ENCODE data around the gene ACTR3C. TPM values are rescaled to one million over a fixed set of nuclear protein-coding genes. Genes with fewer than 3 reads are reported as not detected.

The ACTR3C gene
- total and polyA plus RNA-seq, 4 donors: 6.8 to 34.2 (median 10.5) TPM

- Histone ChIP-seq H3K9me3 (ENCODE audit: control insufficient read depth in 4 of 4, insufficient read depth in 3 of 4, low read length in 3 of 4) (no peaks in the 10 kb centered on the region), H3K36me3 (ENCODE audit: control insufficient read depth in 4 of 4, insufficient read depth in 4 of 4, low read length in 4 of 4) (no peaks in the 10 kb centered on the region), H3K9ac (ENCODE audit: insufficient read depth in 1 of 2, low read length in 2 of 2) (no peak overlapping the region), H3K4me3 (no peak overlapping the region), H3K27me3 (ENCODE audit: control insufficient read depth in 3 of 3, insufficient read depth in 3 of 3, low read length in 2 of 3) (no peaks in the 10 kb centered on the region), H3K27ac (ENCODE audit: low read depth in 1 of 2, low read length in 1 of 2) (no peak overlapping the region), H3K4me1 (ENCODE audit: control insufficient read depth in 5 of 5, insufficient read depth in 5 of 5, low read length in 5 of 5) (peaks cover 0 to 3% (median 0%) of the 10 kb centered on the region in 5 donors)
- peak in 1 of 3 donors; percentile 24 for DNase-seq
- no peak for ATAC-seq (ENCODE audit: insufficient read depth, low FRiP score)
- no peak for TF ChIP-seq CTCF (IDR thresholded peaks at IDR 0.05; ENCODE audit: control extremely low read depth, extremely low read depth)
- 80 to 81% methylated on average over 5 of the region's 5 CpGs for whole genome bisulfite sequencing, 2 donors
Measured at GRCh38 chr7:150311711-150312110, 11.6 kb downstream of the ACTR3C start.

GRCh38 chr7:150311146-150311545, 12.2 kb downstream of the ACTR3C start:
- peaks cover 0 to 3% (median 0%) of the 10 kb centered on the region in 5 donors for H3K4me1 ChIP-seq (ENCODE audit: control insufficient read depth in 5 of 5, insufficient read depth in 5 of 5, low read length in 5 of 5)
- WGBS, 2 donors: 89 to 97% methylated on average over 4 of the region's 4 CpGs
- no peak for TF ChIP-seq CTCF (IDR thresholded peaks at IDR 0.05; ENCODE audit: control extremely low read depth, extremely low read depth)
- no peak overlapping the region for H3K27ac ChIP-seq (ENCODE audit: low read depth in 1 of 2, low read length in 1 of 2)
- no peaks in the 10 kb centered on the region for H3K27me3 ChIP-seq (ENCODE audit: control insufficient read depth in 3 of 3, insufficient read depth in 3 of 3, low read length in 2 of 3)
- DNase-seq (no peak), ATAC-seq (ENCODE audit: insufficient read depth, low FRiP score) (no peak)
- H3K4me3 ChIP-seq: no peak overlapping the region
- H3K9me3 ChIP-seq (ENCODE audit: control insufficient read depth in 4 of 4, insufficient read depth in 3 of 4, low read length in 3 of 4): no peaks in the 10 kb centered on the region
- no peak overlapping the region for H3K9ac ChIP-seq (ENCODE audit: insufficient read depth in 1 of 2, low read length in 2 of 2)
- H3K36me3 ChIP-seq (ENCODE audit: control insufficient read depth in 4 of 4, insufficient read depth in 4 of 4, low read length in 4 of 4): no peaks in the 10 kb centered on the region

GRCh38 chr7:150308575-150308974, 14.8 kb downstream of the ACTR3C start:
- Histone ChIP-seq H3K9ac (ENCODE audit: insufficient read depth in 1 of 2, low read length in 2 of 2) (no peak overlapping the region), H3K4me3 (no peak overlapping the region), H3K4me1 (ENCODE audit: control insufficient read depth in 5 of 5, insufficient read depth in 5 of 5, low read length in 5 of 5) (peaks cover 0 to 6% (median 0%) of the 10 kb centered on the region in 5 donors), H3K9me3 (ENCODE audit: control insufficient read depth in 4 of 4, insufficient read depth in 3 of 4, low read length in 3 of 4) (no peaks in the 10 kb centered on the region), H3K27ac (ENCODE audit: low read depth in 1 of 2, low read length in 1 of 2) (no peak overlapping the region), H3K27me3 (ENCODE audit: control insufficient read depth in 3 of 3, insufficient read depth in 3 of 3, low read length in 2 of 3) (no peaks in the 10 kb centered on the region), H3K36me3 (ENCODE audit: control insufficient read depth in 4 of 4, insufficient read depth in 4 of 4, low read length in 4 of 4) (no peaks in the 10 kb centered on the region)
- no peak for DNase-seq
- no peak for ATAC-seq (ENCODE audit: insufficient read depth, low FRiP score)
- TF ChIP-seq CTCF (IDR thresholded peaks at IDR 0.05; ENCODE audit: control extremely low read depth, extremely low read depth): no peak

GRCh38 chr7:150307904-150308303, 15.4 kb downstream of the ACTR3C start:
- Histone ChIP-seq H3K36me3 (ENCODE audit: control insufficient read depth in 4 of 4, insufficient read depth in 4 of 4, low read length in 4 of 4) (no peaks in the 10 kb centered on the region), H3K4me3 (no peak overlapping the region), H3K4me1 (ENCODE audit: control insufficient read depth in 5 of 5, insufficient read depth in 5 of 5, low read length in 5 of 5) (peaks cover 0 to 6% (median 0%) of the 10 kb centered on the region in 5 donors), H3K27me3 (ENCODE audit: control insufficient read depth in 3 of 3, insufficient read depth in 3 of 3, low read length in 2 of 3) (no peaks in the 10 kb centered on the region), H3K9me3 (ENCODE audit: control insufficient read depth in 4 of 4, insufficient read depth in 3 of 4, low read length in 3 of 4) (no peaks in the 10 kb centered on the region), H3K9ac (ENCODE audit: insufficient read depth in 1 of 2, low read length in 2 of 2) (no peak overlapping the region), H3K27ac (ENCODE audit: low read depth in 1 of 2, low read length in 1 of 2) (peak overlapping the region in 1 of 2 donors; percentile 61)
- ATAC-seq (ENCODE audit: insufficient read depth, low FRiP score): no peak
- no peak for DNase-seq
- WGBS, 2 donors: 71 to 82% methylated on average over 9 of the region's 9 CpGs
- TF ChIP-seq CTCF (IDR thresholded peaks at IDR 0.05; ENCODE audit: control extremely low read depth, extremely low read depth): no peak
